NCI-H345 (cell line): Measurements from ENCODE around the gene RSU1.

Experiments
- DNase-seq: peaks from one replicate; lab custom pipeline; 2025; lab: John Stamatoyannopoulos, UW

The RSU1 gene

DNA sequence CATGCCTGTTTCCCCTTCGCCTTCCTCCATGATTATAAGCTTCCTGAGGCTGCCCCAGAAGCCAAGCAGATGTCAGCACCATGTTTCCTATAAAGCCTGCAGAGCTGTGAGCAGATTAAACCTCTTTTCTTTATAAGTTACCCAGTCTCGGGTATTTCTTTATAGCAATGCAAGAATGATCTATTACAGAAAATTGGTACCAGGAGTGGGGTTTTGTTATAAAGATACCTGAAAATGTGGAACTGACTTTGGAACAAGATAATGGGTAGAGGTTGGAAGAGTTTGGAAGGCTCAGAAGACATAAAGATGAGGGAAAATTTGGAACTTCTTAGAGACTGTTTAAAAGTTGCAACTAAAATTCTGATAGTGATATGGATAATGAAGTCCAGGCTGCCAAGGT is 4.8 kb upstream of the RSU1 start:
- no peak for DNase-seq

GRCh38 chr10:16820421-16820820 is 3.2 kb upstream of the RSU1 start:
- no peak for DNase-seq

GRCh38 chr10:16820018-16820417 is 2.8 kb upstream of the RSU1 start:
- no peak for DNase-seq

DNA sequence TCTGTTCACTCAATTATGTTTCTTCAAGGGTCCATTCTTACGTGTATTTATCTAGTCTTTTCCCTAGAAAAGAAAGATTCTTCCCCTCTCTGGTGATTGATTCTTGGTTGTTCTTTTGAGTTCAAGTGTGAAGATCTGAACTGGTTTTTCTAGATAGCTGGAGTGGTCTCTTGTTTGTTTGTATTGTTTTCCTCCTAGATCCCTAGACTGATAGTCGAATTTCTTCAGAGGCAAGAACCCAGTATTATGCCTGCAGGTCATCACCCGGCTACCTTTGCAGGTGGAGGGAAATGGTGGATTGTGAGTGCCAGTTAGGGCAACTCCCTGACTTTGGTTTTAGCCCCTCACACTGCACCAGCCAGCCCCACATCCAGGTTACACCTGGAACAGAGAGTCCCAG is 2.2 kb upstream of the RSU1 start:
- no peak for DNase-seq

DNA sequence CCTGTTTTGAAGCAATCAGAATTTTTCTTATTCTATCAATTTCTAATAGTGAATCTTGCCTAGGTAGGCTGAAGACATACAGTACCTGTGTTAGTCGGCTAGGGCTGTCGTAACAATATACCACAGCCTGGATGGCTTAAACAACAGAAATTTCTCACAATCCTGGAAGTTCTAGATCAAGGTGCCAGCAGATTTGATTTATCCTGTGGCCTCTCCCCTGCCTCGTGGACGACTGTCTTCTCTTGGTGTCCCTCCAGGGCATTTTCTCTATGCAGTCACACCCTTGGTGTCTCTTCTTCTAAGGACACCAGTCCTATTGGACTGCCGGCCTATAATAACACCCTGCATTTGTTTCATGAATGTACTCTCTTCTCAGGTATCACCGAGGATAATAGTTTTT is 1.8 kb upstream of the RSU1 start:
- DNase-seq, result no peak

GRCh38 chr10:16816830-16817124 is 447 bp downstream of the RSU1 start:
- no peak for DNase-seq

GRCh38 chr10:16816171-16816570 is 1.1 kb downstream of the RSU1 start:
- DNase-seq, result no peak

GRCh38 chr10:16814012-16814411 is 3.2 kb downstream of the RSU1 start:
- DNase-seq, result no peak

DNA sequence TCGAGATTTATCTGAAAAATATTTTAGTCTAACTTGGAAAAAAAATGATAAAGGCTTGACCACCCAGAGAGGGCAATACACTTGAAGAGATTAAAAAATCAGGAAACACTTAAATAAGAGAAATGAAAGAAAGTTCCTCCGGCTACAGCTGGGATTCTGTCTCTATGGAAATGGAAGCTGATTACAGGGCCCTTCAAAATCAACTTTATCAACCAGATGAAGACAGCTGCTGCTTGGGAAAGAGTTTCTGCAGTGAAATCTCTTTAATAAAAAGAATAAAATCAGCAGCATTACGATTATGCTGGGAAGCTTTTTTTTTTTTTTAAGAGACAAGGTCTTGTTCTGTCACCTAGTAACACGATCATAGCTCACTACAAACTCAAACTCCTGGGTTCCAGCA is 4.5 kb downstream of the RSU1 start:
- no peak for DNase-seq

GRCh38 chr10:16811765-16812164 is 5.5 kb downstream of the RSU1 start:
- no peak for DNase-seq

DNA sequence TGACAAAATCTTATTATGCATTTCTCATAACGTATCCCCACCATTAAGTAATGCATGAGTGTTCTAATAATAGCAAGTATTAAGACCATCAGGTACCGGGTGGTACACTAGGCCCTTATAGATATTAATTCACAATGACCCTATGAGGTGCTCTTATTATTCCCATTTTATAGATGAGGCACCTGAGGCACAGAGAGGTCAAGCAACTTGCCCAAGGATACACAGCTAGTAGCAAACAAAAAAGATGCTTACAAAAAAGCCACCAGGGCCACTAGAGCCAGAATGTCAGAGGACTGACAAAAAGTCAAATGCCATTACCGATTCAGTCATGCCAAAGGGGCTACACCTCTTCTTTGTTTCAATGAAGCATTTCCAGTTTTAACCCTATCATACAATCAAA is 5.9 kb downstream of the RSU1 start:
- DNase-seq, result no peak

GRCh38 chr10:16809074-16809718 is 8.0 kb downstream of the RSU1 start:
- DNase-seq, result peak; percentile 2

GRCh38 chr10:16804123-16804522 is 13.1 kb downstream of the RSU1 start:
- no peak for DNase-seq

- no peak for DNase-seq
These were observed 13.8 kb downstream of the RSU1 start for GRCh38 chr10:16803464-16803863.

DNA sequence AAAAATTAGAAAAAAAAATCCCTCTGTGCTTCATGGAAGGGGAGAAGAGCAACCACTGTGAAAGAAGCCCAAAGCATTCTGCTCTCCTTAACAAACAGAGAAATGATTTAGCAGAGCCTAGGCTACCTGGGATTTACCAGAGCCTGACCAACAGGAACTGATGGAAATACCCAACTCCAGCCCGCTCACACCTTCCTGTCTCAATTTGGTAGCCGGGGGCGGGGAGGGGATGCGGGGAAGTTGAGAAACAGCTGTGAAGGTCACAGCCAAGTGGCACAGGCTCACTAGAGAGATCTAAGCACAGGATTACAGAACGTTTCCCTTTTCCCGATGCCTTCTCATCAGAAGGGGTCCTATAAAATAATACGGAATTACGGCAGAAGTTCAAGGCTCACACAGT is 17.6 kb downstream of the RSU1 start:
- DNase-seq, result no peak

DNA sequence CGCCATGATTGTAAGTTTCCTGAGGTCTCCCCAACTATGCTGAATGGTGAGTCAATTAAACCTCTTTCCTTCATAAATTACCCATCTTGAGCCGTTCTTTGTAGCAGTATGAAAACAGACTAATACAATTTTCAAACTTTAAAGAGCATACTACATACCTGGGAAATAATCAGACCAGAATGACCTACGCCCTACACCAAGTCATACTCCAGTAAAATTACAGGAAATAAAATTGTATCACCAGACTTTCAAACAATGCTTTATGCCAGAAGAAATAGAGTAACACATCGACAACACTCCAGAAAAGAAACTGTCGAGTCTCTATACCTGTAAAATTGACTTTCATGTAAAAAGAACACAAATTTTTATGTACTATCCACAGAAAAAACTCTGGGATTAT is 18.7 kb downstream of the RSU1 start:
- no peak for DNase-seq

- no peak for DNase-seq
These were observed 21.7 kb downstream of the RSU1 start for GRCh38 chr10:16795410-16796073.

GRCh38 chr10:16794005-16794404 is 23.2 kb downstream of the RSU1 start:
- no peak for DNase-seq

GRCh38 chr10:16792675-16793074 is 24.5 kb downstream of the RSU1 start:
- DNase-seq, result no peak

DNA sequence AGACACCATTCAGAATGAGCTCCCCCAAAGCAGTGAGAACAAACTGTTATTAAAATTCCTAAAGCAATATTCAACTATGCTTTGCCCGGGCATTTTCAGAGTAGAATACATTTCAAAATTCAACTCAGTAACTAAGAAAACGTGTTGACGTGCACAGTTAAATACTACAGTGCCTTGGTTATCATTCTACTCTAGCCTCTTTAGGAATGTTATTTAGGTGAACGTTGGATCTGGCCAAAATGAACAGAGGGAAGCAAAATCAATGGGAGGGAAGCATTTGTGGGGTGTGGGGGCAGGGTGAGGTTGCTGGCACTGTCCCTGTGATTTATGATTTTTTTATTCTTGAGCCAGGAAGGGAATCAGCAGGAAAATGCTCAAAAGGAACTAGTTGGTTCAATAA is 27.5 kb downstream of the RSU1 start:
- DNase-seq, result no peak

DNA sequence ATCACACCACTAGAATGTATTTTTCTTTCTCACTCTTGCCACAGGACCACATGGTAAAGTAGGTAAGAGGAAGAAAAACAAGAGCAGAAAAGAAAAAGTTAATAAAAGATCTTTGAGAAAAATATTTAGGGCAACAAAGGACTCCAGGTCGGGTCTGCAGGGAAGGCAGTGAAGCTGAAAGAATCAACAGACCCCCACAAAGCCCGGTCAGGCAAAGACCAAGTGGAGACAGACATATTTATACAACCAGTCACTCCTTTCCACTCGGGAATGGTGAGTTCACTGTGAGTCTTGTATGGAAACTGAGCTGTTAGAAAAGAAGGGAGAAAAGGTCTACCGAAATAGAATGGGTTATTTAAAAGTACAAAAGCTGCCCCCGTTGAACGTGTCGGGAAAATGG is 28.0 kb downstream of the RSU1 start:
- no peak for DNase-seq

GRCh38 chr10:16788778-16789177 is 28.4 kb downstream of the RSU1 start:
- no peak for DNase-seq

DNA sequence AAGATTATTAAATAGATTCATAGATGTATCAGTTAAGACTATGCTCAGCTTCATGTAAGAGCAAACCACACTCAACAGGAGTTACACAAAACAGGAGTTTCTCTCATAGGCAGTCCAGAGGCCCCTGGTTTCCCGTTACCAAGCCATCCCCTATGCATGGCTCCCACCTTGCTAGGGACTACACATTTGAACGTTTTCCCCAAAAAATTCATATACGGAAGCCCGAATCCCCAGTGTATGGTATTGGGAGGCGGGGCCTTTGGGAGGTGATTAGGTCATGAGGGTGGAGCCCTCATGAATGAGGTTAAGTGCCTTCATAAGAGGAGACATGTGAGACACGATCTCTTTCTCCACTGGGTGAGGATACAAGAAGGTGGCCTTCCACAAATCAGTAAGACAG is 29.1 kb downstream of the RSU1 start:
- no peak for DNase-seq

GRCh38 chr10:16787361-16787791 is 29.8 kb downstream of the RSU1 start:
- DNase-seq, result no peak
